Ishikawa (cell line): ENCODE data around the gene ELFN1.
A peak's percentile ranks its signal among the peaks of the same experiment; 100 is the strongest.

Source experiments
- CEBPB ChIP-seq: IDR thresholded peaks from 2 replicates; pipeline ENCODE4 v1.6.1; 2012
- CREB1 ChIP-seq: IDR thresholded peaks from 2 replicates; pipeline ENCODE4 v1.6.1; 2012; ENCODE audit warnings: low read depth
- EGR1 ChIP-seq: IDR thresholded peaks from 2 replicates; pipeline ENCODE4 v1.6.1; 2012
- EP300 ChIP-seq: IDR thresholded peaks from 2 replicates; pipeline ENCODE4 v1.6.1; 2012; ENCODE audit warnings: borderline replicate concordance
- FOXM1 ChIP-seq: IDR thresholded peaks from 2 replicates; pipeline ENCODE4 v1.6.1; 2012; ENCODE audit warnings: low read depth, borderline replicate concordance
- NFIC ChIP-seq: IDR thresholded peaks from 2 replicates; pipeline ENCODE4 v1.6.1; 2012
- RAD21 ChIP-seq: IDR thresholded peaks from 2 replicates; pipeline ENCODE4 v1.6.1; 2012; ENCODE audit warnings: low read depth
- TAF1 ChIP-seq: IDR thresholded peaks from 2 replicates; pipeline ENCODE4 v1.6.1; 2012; ENCODE audit warnings: low read depth, mild to moderate bottlenecking
- TCF12 ChIP-seq: IDR thresholded peaks from 2 replicates; pipeline ENCODE4 v1.6.1; 2012; ENCODE audit warnings: low read depth
- TEAD4 ChIP-seq: IDR thresholded peaks from 2 replicates; pipeline ENCODE4 v1.6.1; 2012
- YY1 ChIP-seq: IDR thresholded peaks from 2 replicates; pipeline ENCODE4 v1.6.1; 2012; ENCODE audit warnings: low read depth
- ZBTB7A ChIP-seq: IDR thresholded peaks from 2 replicates; pipeline ENCODE4 v1.6.1; 2012; ENCODE audit warnings: low read depth
- TF ChIP-seq, protein P1 (sequence below): IDR thresholded peaks from 2 replicates; pipeline ENCODE4 v1.6.1; 2012; ENCODE audit warnings: low read depth, mild to moderate bottlenecking
- TF ChIP-seq, protein P2 (sequence below): IDR thresholded peaks from 2 replicates; pipeline ENCODE4 v1.6.1; 2012
- TF ChIP-seq, protein P3 (sequence below): IDR thresholded peaks from 2 replicates; pipeline ENCODE4 v1.6.1; 2012

ELFN1 gene

GRCh38 chr7:1717903-1718676 lies 48.0 kb downstream of the ELFN1 start:
- TF ChIP-seq ZBTB7A, result no peak
- TF ChIP-seq, protein P1, sequence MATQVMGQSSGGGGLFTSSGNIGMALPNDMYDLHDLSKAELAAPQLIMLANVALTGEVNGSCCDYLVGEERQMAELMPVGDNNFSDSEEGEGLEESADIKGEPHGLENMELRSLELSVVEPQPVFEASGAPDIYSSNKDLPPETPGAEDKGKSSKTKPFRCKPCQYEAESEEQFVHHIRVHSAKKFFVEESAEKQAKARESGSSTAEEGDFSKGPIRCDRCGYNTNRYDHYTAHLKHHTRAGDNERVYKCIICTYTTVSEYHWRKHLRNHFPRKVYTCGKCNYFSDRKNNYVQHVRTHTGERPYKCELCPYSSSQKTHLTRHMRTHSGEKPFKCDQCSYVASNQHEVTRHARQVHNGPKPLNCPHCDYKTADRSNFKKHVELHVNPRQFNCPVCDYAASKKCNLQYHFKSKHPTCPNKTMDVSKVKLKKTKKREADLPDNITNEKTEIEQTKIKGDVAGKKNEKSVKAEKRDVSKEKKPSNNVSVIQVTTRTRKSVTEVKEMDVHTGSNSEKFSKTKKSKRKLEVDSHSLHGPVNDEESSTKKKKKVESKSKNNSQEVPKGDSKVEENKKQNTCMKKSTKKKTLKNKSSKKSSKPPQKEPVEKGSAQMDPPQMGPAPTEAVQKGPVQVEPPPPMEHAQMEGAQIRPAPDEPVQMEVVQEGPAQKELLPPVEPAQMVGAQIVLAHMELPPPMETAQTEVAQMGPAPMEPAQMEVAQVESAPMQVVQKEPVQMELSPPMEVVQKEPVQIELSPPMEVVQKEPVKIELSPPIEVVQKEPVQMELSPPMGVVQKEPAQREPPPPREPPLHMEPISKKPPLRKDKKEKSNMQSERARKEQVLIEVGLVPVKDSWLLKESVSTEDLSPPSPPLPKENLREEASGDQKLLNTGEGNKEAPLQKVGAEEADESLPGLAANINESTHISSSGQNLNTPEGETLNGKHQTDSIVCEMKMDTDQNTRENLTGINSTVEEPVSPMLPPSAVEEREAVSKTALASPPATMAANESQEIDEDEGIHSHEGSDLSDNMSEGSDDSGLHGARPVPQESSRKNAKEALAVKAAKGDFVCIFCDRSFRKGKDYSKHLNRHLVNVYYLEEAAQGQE, result peak; percentile 67

DNA sequence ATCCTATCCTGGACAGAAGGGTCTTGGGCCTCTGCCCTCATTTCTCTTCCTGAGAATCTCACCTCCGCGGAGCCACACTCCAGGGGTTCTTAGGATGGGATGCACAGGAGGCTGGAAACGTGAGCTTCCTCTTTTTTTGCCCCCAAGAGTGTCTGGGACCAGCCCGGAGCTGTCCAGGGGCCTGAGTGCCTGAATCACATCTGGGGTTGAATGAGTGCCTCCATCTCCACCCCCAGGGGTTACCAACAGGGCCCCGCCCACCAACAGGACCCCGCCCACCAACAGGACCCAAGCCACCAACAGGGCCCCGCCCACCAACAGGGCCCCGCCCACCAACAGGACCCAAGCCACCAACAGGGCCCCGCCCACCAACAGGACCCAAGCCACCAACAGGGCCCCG lies 48.8 kb downstream of the ELFN1 start:
- TF ChIP-seq, protein P1, result peak; percentile 66

DNA sequence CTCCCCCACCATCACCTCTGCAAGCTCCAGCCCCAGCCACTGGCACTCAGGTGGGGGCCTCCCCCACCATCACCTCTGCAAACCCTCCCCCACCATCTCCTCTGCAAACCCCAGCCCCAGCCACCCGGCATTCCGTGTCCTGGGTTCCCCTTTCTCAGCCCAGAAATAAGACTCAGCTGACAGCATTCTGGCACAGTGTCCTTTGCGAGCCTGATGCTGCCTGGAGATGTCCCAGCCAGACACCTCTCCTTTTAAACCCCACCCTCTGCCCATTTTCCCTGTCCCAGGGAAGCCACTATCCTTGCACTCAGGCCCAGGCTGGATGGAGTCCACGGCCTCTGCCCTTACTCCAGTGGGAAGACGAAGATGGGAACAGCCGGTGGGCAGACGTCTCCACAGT lies 49.8 kb downstream of the ELFN1 start:
- TF ChIP-seq, protein P2, sequence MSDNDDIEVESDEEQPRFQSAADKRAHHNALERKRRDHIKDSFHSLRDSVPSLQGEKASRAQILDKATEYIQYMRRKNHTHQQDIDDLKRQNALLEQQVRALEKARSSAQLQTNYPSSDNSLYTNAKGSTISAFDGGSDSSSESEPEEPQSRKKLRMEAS, result no peak
- TF ChIP-seq TEAD4, result no peak
- no peak for TF ChIP-seq TCF12
- no peak for TF ChIP-seq NFIC
- TF ChIP-seq YY1, result no peak

- TF ChIP-seq, protein P3, sequence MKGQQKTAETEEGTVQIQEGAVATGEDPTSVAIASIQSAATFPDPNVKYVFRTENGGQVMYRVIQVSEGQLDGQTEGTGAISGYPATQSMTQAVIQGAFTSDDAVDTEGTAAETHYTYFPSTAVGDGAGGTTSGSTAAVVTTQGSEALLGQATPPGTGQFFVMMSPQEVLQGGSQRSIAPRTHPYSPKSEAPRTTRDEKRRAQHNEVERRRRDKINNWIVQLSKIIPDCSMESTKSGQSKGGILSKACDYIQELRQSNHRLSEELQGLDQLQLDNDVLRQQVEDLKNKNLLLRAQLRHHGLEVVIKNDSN, result no peak
- TF ChIP-seq CREB1 (no peak), EGR1 (no peak), TEAD4 (no peak), CEBPB (no peak), TCF12 (no peak), RAD21 (no peak), ZBTB7A (no peak)
- TF ChIP-seq, protein P2, result no peak
These were observed 50.2 kb downstream of the ELFN1 start for GRCh38 chr7:1720326-1720725.

GRCh38 chr7:1721047-1721690 lies 51.1 kb downstream of the ELFN1 start:
- TF ChIP-seq TAF1 (no peak), CREB1 (no peak), CEBPB (no peak), TCF12 (no peak), NFIC (no peak), YY1 (no peak), RAD21 (no peak), TEAD4 (no peak), EP300 (no peak), EGR1 (no peak), FOXM1 (no peak)
- TF ChIP-seq, protein P2, result no peak
- TF ChIP-seq, protein P1, result no peak
